A549 treated with GW870086 at 1 μM for 4 hours (cell line): ENCODE results near the gene INS. TPM values are rescaled to one million over a fixed set of nuclear protein-coding genes. Genes with fewer than 3 reads are reported as not detected.

Source experiments
- total RNA-seq: library from RNA; stranded (reverse); fragments of 200-300 nt; extraction: Qiagen RNA extraction; gene quantifications from 5 replicates; pipeline ENCODE4 v1.2.3, GENCODE V29; 2022; ENCODE audit warnings: low read depth

Gene INS
- total RNA-seq, result not detected in 5 replicates

GRCh38 chr11:2160736-2161259 is at the start of gene INS:
Gene INS (minus strand): TSS chr11:2161209. CDS start chr11:2160971, 238 bp downstream.

DNA sequence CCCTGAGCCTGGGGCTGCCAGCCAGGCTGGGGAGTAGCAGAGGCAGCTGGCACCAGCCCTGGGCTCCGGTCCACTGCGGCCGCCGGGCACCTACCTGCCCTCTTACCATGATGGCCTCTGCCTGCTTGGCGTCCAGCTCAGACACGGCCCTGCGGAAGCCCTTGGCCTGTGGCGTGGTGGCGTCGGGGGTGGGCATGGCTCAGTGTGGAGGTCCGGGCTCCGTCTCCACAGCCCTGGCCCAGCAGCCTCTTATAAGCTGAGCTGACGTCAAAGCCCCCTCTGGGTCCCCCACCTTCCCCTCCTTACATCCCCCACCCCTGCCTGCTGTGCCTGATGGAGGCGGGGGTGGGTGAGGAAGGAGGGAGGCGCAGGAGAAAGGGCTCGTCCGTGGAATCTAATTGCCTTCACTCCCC is 10.6 kb upstream of the INS start, which contains the start of gene TH:
Gene TH, minus strand, starts transcription at position 225 of the 413 bp plus-strand sequence. Its CDS starts 29 bp downstream, at position 196.

GRCh38 chr11:2139123-2139521 is 21.9 kb downstream of the INS start, which contains the start of gene IGF2:
Gene IGF2 (minus strand): TSS chr11:2139389. CDS start chr11:2135523, 3,866 bp downstream.

Other genes starting within 250 kb of the INS start
- 0.13 to 0.16 TPM (median 0.14 TPM) in 3 of 5 replicates, not detected in the others for gene TNNT3, start 241.5 kb downstream of the INS start, total RNA-seq
- gene MRPL23, start 213.9 kb downstream of the INS start, total RNA-seq, result 144 to 164 TPM (median 156 TPM) in 5 replicates
- 8.3 to 20.6 TPM (median 14.5 TPM) in 5 replicates for gene H19, start 163.4 kb downstream of the INS start, total RNA-seq
- gene IGF2, start 21.8 kb downstream of the INS start, total RNA-seq, result 2.3 to 3.5 TPM (median 3.1 TPM) in 5 replicates
- gene TH, start 10.6 kb upstream of the INS start, total RNA-seq, result not detected in 5 replicates
- gene ASCL2, start 109.4 kb upstream of the INS start, total RNA-seq, result 0.07 TPM in 1 of 5 replicates, not detected in the others
- not detected in 5 replicates for gene C11orf21, start 140.7 kb upstream of the INS start, total RNA-seq
- gene TSPAN32, start 140.8 kb upstream of the INS start, total RNA-seq, result not detected in 5 replicates
- 294 to 435 TPM (median 394 TPM) in 5 replicates for gene CD81, start 216.1 kb upstream of the INS start, total RNA-seq
- gene TSSC4, start 239.5 kb upstream of the INS start, total RNA-seq, result 46.7 to 79.0 TPM (median 67.0 TPM) in 5 replicates